Breast epithelium (tissue), 3 donors: ENCODE measurements around the gene DHX35.

Source experiments
- POLR2A ChIP-seq: fragments of 450-650 bp; IDR thresholded peaks from one replicate; pipeline ENCODE4 v1.6.1; 2016; ENCODE audit warnings: antibody characterized with exemption, mild to moderate bottlenecking, moderate library complexity
- TF ChIP-seq, protein P1 (sequence below), 3 donors: fragments of 450-650 bp; IDR thresholded peaks; one replicate each; pipeline ENCODE4 v1.5.1; 2016 to 2017; ENCODE audit warnings: antibody characterized with exemption in 3 of 3, mild to moderate bottlenecking in 3 of 3, moderate library complexity in 3 of 3

- TF ChIP-seq POLR2A, result no peak
- TF ChIP-seq, protein P1, sequence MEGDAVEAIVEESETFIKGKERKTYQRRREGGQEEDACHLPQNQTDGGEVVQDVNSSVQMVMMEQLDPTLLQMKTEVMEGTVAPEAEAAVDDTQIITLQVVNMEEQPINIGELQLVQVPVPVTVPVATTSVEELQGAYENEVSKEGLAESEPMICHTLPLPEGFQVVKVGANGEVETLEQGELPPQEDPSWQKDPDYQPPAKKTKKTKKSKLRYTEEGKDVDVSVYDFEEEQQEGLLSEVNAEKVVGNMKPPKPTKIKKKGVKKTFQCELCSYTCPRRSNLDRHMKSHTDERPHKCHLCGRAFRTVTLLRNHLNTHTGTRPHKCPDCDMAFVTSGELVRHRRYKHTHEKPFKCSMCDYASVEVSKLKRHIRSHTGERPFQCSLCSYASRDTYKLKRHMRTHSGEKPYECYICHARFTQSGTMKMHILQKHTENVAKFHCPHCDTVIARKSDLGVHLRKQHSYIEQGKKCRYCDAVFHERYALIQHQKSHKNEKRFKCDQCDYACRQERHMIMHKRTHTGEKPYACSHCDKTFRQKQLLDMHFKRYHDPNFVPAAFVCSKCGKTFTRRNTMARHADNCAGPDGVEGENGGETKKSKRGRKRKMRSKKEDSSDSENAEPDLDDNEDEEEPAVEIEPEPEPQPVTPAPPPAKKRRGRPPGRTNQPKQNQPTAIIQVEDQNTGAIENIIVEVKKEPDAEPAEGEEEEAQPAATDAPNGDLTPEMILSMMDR (IDR thresholded peaks at IDR 0.05), result no peak
These were observed 7.6 kb downstream of the DHX35 start for GRCh38 chr20:38969708-38970107.
